ENCODE measurements around the gene CAV2.

DNA sequence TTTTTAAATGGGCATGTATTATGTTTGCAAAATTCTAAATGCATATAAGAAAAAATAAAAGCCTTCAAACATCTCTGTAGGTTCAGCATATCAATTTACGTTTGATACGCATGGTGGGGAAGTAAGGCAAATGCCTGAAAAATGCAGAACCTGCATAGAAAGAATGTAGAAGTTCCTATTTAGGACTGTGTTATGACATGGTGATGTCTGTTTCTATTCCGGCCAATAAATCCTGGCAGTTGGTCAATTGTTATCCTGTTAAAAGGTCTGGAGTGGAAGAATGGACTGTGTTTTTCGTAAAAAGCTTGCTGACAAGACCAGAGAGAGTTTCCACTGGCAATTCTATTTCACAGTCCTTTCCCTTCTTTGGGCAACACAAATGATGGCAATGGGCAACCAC is 49.6 kb upstream of the CAV2 start:
- TF ChIP-seq TAF1 (IDR thresholded peaks at IDR 0.05; ENCODE audit: borderline replicate concordance, insufficient read depth, low read length) (no peak), POLR2AphosphoS5 (IDR thresholded peaks at IDR 0.05; ENCODE audit: low read depth, low read length) (no peak), SIN3A (IDR thresholded peaks at IDR 0.05; ENCODE audit: borderline replicate concordance, insufficient read depth, low read length) (no peak), FOXP2 (optimal IDR thresholded peaks at IDR 0.05; ENCODE audit: borderline replicate concordance, extremely low read depth, extremely low read length, insufficient read depth) (no peak)
- TF ChIP-seq, protein P1, sequence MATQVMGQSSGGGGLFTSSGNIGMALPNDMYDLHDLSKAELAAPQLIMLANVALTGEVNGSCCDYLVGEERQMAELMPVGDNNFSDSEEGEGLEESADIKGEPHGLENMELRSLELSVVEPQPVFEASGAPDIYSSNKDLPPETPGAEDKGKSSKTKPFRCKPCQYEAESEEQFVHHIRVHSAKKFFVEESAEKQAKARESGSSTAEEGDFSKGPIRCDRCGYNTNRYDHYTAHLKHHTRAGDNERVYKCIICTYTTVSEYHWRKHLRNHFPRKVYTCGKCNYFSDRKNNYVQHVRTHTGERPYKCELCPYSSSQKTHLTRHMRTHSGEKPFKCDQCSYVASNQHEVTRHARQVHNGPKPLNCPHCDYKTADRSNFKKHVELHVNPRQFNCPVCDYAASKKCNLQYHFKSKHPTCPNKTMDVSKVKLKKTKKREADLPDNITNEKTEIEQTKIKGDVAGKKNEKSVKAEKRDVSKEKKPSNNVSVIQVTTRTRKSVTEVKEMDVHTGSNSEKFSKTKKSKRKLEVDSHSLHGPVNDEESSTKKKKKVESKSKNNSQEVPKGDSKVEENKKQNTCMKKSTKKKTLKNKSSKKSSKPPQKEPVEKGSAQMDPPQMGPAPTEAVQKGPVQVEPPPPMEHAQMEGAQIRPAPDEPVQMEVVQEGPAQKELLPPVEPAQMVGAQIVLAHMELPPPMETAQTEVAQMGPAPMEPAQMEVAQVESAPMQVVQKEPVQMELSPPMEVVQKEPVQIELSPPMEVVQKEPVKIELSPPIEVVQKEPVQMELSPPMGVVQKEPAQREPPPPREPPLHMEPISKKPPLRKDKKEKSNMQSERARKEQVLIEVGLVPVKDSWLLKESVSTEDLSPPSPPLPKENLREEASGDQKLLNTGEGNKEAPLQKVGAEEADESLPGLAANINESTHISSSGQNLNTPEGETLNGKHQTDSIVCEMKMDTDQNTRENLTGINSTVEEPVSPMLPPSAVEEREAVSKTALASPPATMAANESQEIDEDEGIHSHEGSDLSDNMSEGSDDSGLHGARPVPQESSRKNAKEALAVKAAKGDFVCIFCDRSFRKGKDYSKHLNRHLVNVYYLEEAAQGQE (IDR thresholded peaks at IDR 0.05; ENCODE audit: insufficient read depth in 1 of 2, low read depth in 2 of 2, low read length in 2 of 2) = no peak

Data from PFSK-1 (cell line).